Activated gamma-delta T cell treated with anti-CD3 and anti-CD28 coated beads, Interleukin-2, amount 50 U/mL, for 16 hours (primary cell): Measurements from ENCODE around the gene BBC3.

ENCODE experiments used
- DNase-seq: peaks from one replicate; pipeline ENCODE4 v3.0.0-alpha.2; 2020; ENCODE audit warnings: low read depth

The BBC3 gene

GRCh38 chr19:47230054-47230920 lies 712 bp downstream of the BBC3 start:
- peak; percentile 82 for DNase-seq

GRCh38 chr19:47229676-47230053 lies 1.3 kb downstream of the BBC3 start:
- DNase-seq, result no peak

- peak; percentile 20 for DNase-seq
Measured at GRCh38 chr19:47228937-47229675, 1.9 kb downstream of the BBC3 start.

GRCh38 chr19:47228168-47228936 lies 2.6 kb downstream of the BBC3 start:
- DNase-seq, result peak; percentile 25

- DNase-seq, result no peak
Measured at GRCh38 chr19:47227352-47228167, 3.4 kb downstream of the BBC3 start.

GRCh38 chr19:47226426-47227351 lies 4.3 kb downstream of the BBC3 start:
- DNase-seq, result no peak

GRCh38 chr19:47225746-47226425 lies 5.1 kb downstream of the BBC3 start:
- peak; percentile 80 for DNase-seq

- no peak for DNase-seq
Measured at GRCh38 chr19:47221890-47222289, 9.1 kb downstream of the BBC3 start.

- DNase-seq, result no peak
Measured at GRCh38 chr19:47221080-47221841, 9.7 kb downstream of the BBC3 start.

GRCh38 chr19:47215581-47215980 lies 15.4 kb downstream of the BBC3 start:
- no peak for DNase-seq

GRCh38 chr19:47210689-47211316 lies 20.2 kb downstream of the BBC3 start:
- peak; percentile 78 for DNase-seq

- DNase-seq, result no peak
Measured at GRCh38 chr19:47210180-47210490, 20.9 kb downstream of the BBC3 start.

- no peak for DNase-seq
Measured at GRCh38 chr19:47209319-47210179, 21.4 kb downstream of the BBC3 start.

GRCh38 chr19:47203254-47203653 lies 27.7 kb downstream of the BBC3 start:
- no peak for DNase-seq

- DNase-seq, result no peak
Measured at GRCh38 chr19:47200530-47200929, 30.5 kb downstream of the BBC3 start.

GRCh38 chr19:47197141-47197540 lies 33.9 kb downstream of the BBC3 start:
- no peak for DNase-seq

GRCh38 chr19:47195434-47195833 lies 35.6 kb downstream of the BBC3 start:
- DNase-seq, result no peak

- peak; percentile 47 for DNase-seq
Measured at GRCh38 chr19:47190167-47190727, 40.8 kb downstream of the BBC3 start.
